Bronchial epithelial cell (primary cell): ENCODE measurements around the gene FBXL7. TPM values are rescaled to one million over a fixed set of nuclear protein-coding genes. Genes with fewer than 3 reads are reported as not detected.

Experiments
- DNase-seq: peaks from one replicate; pipeline ENCODE4 v3.0.0-alpha.2; 2010; ENCODE audit warnings: low read depth
- FAIRE-seq: peaks from 2 replicates; lab custom pipeline; 2011; peaks lifted over from hg19 to GRCh38; lab: Jason Lieb, UNC
- H3K27me3 ChIP-seq: 2 replicates; pipeline ENCODE4 v1.5.1; 2011; ENCODE audit warnings: low read length; ENCODE audit not compliant: control insufficient read depth, insufficient read depth
- H3K36me3 ChIP-seq: 2 replicates; pipeline ENCODE4 v1.5.1; 2011; ENCODE audit warnings: low read length; ENCODE audit not compliant: control insufficient read depth, insufficient read depth
- H3K4me3 ChIP-seq: 2 replicates; pipeline ENCODE4 v1.5.1; 2011; ENCODE audit warnings: mild to moderate bottlenecking, low read depth, low read length, control low read depth
- CTCF ChIP-seq: IDR thresholded peaks from 2 replicates; pipeline ENCODE4 v1.5.1; 2011; ENCODE audit warnings: mild to moderate bottlenecking, moderate library complexity, low read length, control low read depth, inconsistent platforms; ENCODE audit not compliant: insufficient read depth, severe bottlenecking
- total RNA-seq: library from RNA; depleted of rRNA; stranded (reverse); fragments of >200 nt; gene quantifications from 2 replicates; pipeline ENCODE4 v1.2.1, GENCODE V29; 2014

Gene FBXL7
- total RNA-seq, 1 donor from 2014 or later, result 0.26 TPM

GRCh38 chr5:15763754-15764153 lies 263.8 kb downstream of the FBXL7 start:
- Histone ChIP-seq H3K36me3 (no peaks in the 10 kb centered on the region), H3K27me3 (no peaks in the 10 kb centered on the region), H3K4me3 (no peak overlapping the region)
- peak; percentile 61 for DNase-seq
- TF ChIP-seq CTCF, result no peak
- no peak for FAIRE-seq

GRCh38 chr5:15768936-15769335 lies 269.0 kb downstream of the FBXL7 start:
- TF ChIP-seq CTCF, result no peak
- Histone ChIP-seq H3K27me3 (no peaks in the 10 kb centered on the region), H3K36me3 (no peaks in the 10 kb centered on the region), H3K4me3 (no peak overlapping the region)
- FAIRE-seq, result no peak
- DNase-seq, result no peak

- Histone ChIP-seq H3K27me3 (no peaks in the 10 kb centered on the region), H3K36me3 (no peaks in the 10 kb centered on the region), H3K4me3 (no peak overlapping the region)
- DNase-seq (no peak), FAIRE-seq (no peak)
- no peak for TF ChIP-seq CTCF
These were observed 272.2 kb downstream of the FBXL7 start for GRCh38 chr5:15772131-15772530.

- DNase-seq (no peak), FAIRE-seq (no peak)
- TF ChIP-seq CTCF, result no peak
- Histone ChIP-seq H3K36me3 (no peaks in the 10 kb centered on the region), H3K4me3 (no peak overlapping the region), H3K27me3 (no peaks in the 10 kb centered on the region)
These were observed 274.7 kb downstream of the FBXL7 start for GRCh38 chr5:15774632-15775031.

DNA sequence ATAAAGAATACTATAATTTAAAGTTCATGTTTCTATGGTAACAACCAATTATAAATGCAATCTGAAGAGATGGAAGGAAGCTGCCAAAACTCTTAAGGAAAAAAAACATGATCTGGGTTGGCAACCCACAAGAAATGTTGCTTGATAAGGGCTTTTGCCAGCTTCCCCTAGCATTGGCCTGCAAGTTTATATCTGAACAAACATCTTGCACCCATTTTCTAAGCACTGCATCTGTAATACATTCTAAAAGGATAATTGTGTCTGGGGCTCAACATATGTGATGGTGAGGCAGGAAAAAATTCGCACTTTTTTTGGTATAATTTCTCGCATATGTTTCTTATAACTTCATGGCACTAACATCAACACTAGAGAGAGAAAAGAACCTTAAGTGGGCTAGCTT lies 276.4 kb downstream of the FBXL7 start:
- TF ChIP-seq CTCF, result no peak
- no peak for FAIRE-seq
- Histone ChIP-seq H3K36me3 (no peaks in the 10 kb centered on the region), H3K27me3 (no peaks in the 10 kb centered on the region), H3K4me3 (no peak overlapping the region)
- DNase-seq, result no peak

GRCh38 chr5:15783734-15784133 lies 283.8 kb downstream of the FBXL7 start:
- no peak for FAIRE-seq
- no peaks in the 10 kb centered on the region for H3K36me3 ChIP-seq
- DNase-seq, result no peak
- no peaks in the 10 kb centered on the region for H3K27me3 ChIP-seq
- TF ChIP-seq CTCF, result no peak
- no peak overlapping the region for H3K4me3 ChIP-seq
